ENCODE measurements around the gene DPP4. TPM values are rescaled to one million over a fixed set of nuclear protein-coding genes. Genes with fewer than 3 reads are reported as not detected.

Gene DPP4
- total RNA-seq, 1 donor from 2014 or later, result 1.9 TPM

DNA sequence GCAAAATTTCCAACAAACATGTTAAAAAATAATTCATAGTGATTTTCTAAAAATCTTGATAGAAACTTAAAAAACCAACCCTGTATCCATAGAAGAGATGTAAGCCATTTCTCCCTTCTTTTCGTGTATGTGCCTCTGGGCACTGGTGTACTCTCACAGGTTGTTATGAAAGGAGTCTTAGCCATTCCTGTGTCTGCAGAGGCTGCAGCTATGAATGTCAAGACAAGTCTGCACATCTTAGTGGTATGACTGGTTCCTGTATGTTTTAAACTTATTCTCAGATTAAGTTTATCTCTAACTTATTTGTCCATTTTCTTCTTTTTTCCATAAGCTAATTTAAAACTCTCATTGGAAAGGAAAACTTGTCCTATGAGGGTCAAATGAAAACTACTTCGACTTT lies 84.0 kb downstream of the DPP4 start:
- no peak for DNase-seq
- Mint-ChIP-seq H3K27ac (no peak overlapping the region), H3K4me3 (no peak overlapping the region), H3K36me3 (ENCODE audit: low read depth) (no peaks in the 10 kb centered on the region), H3K9me3 (no peaks in the 10 kb centered on the region), H3K27me3 (peaks cover 6% of the 10 kb centered on the region), H3K4me1 (peaks cover 9% of the 10 kb centered on the region)
- no peak for ATAC-seq (ENCODE audit: low read depth)
- POLR2A ChIA-PET, result no interaction called here
- CTCF ChIA-PET, result no interaction called here
- intact Hi-C loops (cut with micrococcal nuclease), result no loop called here
- TF ChIP-seq, protein P1, sequence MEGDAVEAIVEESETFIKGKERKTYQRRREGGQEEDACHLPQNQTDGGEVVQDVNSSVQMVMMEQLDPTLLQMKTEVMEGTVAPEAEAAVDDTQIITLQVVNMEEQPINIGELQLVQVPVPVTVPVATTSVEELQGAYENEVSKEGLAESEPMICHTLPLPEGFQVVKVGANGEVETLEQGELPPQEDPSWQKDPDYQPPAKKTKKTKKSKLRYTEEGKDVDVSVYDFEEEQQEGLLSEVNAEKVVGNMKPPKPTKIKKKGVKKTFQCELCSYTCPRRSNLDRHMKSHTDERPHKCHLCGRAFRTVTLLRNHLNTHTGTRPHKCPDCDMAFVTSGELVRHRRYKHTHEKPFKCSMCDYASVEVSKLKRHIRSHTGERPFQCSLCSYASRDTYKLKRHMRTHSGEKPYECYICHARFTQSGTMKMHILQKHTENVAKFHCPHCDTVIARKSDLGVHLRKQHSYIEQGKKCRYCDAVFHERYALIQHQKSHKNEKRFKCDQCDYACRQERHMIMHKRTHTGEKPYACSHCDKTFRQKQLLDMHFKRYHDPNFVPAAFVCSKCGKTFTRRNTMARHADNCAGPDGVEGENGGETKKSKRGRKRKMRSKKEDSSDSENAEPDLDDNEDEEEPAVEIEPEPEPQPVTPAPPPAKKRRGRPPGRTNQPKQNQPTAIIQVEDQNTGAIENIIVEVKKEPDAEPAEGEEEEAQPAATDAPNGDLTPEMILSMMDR (IDR thresholded peaks at IDR 0.05), result no peak

DNA sequence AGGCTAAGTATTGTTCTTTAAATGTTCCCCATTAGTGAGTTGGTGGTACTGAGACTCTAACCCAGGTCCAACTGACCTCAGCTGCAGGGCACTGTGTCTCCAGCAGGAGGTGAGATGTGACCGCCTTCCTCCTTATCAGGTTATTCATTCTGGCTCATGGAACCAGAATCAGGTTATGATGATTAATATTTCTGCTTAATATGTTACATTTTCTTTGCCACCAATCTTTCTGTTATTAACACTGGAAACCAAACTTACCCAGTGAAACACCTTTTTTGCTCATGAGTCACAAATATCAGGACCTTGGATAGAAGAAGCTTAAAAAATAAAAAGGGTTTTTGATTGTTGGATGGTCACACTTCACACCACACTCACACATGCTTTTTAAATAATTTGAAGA lies 85.4 kb downstream of the DPP4 start:
- DNase-seq, result no peak
- no peak overlapping the region for H3K4me3 Mint-ChIP-seq
- no peak overlapping the region for H3K27ac Mint-ChIP-seq
- H3K36me3 Mint-ChIP-seq (ENCODE audit: low read depth), result no peaks in the 10 kb centered on the region
- H3K27me3 Mint-ChIP-seq, result peaks cover 4% of the 10 kb centered on the region
- H3K9me3 Mint-ChIP-seq, result no peaks in the 10 kb centered on the region
- ChIA-PET CTCF (no interaction called here), POLR2A (no interaction called here)
- intact Hi-C loops (cut with micrococcal nuclease), result no loop called here
- no peak for ATAC-seq (ENCODE audit: low read depth)
- peaks cover 9% of the 10 kb centered on the region for H3K4me1 Mint-ChIP-seq
- TF ChIP-seq, protein P1 (IDR thresholded peaks at IDR 0.05), result no peak

DNA sequence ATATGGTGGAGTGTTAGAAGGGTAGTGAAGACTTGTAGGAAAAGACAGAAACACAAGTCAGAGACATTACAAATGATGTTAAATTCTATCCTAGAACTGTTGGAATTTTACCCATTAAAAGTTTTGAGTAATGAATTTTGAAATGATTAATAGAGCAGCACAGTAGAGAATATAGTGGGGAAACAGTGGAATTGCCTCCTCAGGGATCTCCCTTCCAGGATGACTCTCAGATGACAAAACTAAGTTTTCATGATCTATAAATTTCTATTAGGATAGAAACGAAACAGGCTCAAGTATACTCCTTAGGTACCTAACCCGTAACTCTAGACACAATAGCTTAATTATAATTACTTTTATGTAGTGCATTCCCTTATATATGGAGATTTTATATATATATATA lies 86.7 kb downstream of the DPP4 start:
- no peak for DNase-seq
- Mint-ChIP-seq H3K4me1 (no peaks in the 10 kb centered on the region), H3K36me3 (ENCODE audit: low read depth) (no peaks in the 10 kb centered on the region), H3K9me3 (no peaks in the 10 kb centered on the region), H3K4me3 (no peak overlapping the region), H3K27ac (no peak overlapping the region), H3K27me3 (no peaks in the 10 kb centered on the region)
- ATAC-seq (ENCODE audit: low read depth), result no peak
- intact Hi-C loops (cut with micrococcal nuclease), result no loop called here
- TF ChIP-seq, protein P1 (IDR thresholded peaks at IDR 0.05), result no peak
- ChIA-PET CTCF (no interaction called here), POLR2A (no interaction called here)

DNA sequence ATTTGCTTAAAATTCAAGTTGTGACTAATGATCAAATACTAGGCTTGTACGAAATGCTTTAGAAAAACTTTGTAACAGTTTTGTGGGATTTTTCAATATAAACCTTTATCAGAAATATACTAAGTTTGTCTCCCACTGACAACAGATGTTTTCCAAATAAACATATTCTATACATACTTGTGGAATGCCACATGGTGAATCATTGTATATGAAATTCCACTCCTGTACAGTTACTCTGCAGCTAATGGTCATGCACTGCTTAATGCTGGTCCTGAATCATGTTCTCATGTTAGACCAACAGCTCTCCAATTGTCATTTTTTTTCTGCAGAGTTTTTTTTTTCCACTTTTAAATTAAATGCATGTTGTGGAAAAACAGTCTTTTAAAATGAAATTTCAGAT lies 90.1 kb downstream of the DPP4 start:
- DNase-seq, result no peak
- Mint-ChIP-seq H3K27me3 (no peaks in the 10 kb centered on the region), H3K27ac (no peak overlapping the region), H3K9me3 (no peaks in the 10 kb centered on the region), H3K4me1 (no peaks in the 10 kb centered on the region), H3K4me3 (no peak overlapping the region), H3K36me3 (ENCODE audit: low read depth) (no peaks in the 10 kb centered on the region)
- ChIA-PET POLR2A (no interaction called here), CTCF (no interaction called here)
- intact Hi-C loops (cut with micrococcal nuclease), result no loop called here
- no peak for ATAC-seq (ENCODE audit: low read depth)
- TF ChIP-seq, protein P1 (IDR thresholded peaks at IDR 0.05), result no peak

DNA sequence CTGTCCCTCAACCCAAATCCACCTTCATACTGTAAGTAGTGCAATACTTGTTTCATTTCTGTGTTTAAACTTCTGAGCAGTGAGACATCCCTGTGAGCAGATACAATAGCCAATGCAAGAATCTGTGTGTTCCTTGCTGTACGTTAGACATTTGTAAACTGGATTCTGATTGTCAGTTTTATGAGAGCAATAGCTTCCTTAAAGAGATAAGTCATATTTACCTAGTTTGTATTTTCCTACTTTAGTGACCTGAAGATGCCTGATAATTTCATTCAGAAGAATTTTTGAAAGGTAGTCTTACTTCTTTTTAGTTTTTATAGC lies 90.7 kb downstream of the DPP4 start:
- intact Hi-C loops (cut with micrococcal nuclease), result no loop called here
- H3K27me3 Mint-ChIP-seq, result no peaks in the 10 kb centered on the region
- H3K36me3 Mint-ChIP-seq (ENCODE audit: low read depth), result no peaks in the 10 kb centered on the region
- POLR2A ChIA-PET, result no interaction called here
- TF ChIP-seq, protein P1 (IDR thresholded peaks at IDR 0.05), result no peak
- H3K4me1 Mint-ChIP-seq, result no peaks in the 10 kb centered on the region
- CTCF ChIA-PET, result no interaction called here
- ATAC-seq (ENCODE audit: low read depth) (no peak), DNase-seq (no peak)
- no peaks in the 10 kb centered on the region for H3K9me3 Mint-ChIP-seq
- no peak overlapping the region for H3K27ac Mint-ChIP-seq
- no peak overlapping the region for H3K4me3 Mint-ChIP-seq
